Middle frontal gyrus (tissue), 1 donor: ENCODE results near the gene AICDA.
"Not testable (repeated sequence)": the region's sequence is repeated elsewhere in the genome, so short reads cannot be mapped to it uniquely, and the experiment has no call there.

ENCODE experiments used
- DNase-seq: peaks from one replicate; pipeline ENCODE4 v3.0.0-alpha.2; 2015; ENCODE audit warnings: low spot score; ENCODE audit errors: extremely low spot score

The AICDA gene

DNA sequence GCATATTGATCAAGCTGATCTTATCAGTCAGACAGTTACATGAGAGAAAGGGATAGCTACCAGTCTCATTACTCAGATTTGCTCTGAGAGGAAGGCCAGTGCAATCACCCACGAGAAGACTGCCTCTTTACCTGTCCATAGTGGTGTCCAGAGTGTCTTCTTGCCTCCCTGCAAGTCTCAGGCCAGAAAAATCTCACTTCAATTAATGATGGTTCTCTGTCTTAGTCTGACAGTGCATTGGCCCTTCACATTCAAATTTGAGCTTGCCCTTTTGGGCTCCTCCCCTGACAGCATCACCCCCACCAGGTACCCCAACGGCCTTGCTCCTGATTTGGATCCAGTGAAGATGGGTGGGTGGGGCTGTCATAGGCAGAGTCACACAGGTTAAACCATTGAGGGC, at the start of gene AICDA:
Gene AICDA, minus strand, starts transcription at position 231 of the 400 bp plus-strand sequence. Its CDS starts 92 bp downstream, at position 139.
- no peak for DNase-seq

DNA sequence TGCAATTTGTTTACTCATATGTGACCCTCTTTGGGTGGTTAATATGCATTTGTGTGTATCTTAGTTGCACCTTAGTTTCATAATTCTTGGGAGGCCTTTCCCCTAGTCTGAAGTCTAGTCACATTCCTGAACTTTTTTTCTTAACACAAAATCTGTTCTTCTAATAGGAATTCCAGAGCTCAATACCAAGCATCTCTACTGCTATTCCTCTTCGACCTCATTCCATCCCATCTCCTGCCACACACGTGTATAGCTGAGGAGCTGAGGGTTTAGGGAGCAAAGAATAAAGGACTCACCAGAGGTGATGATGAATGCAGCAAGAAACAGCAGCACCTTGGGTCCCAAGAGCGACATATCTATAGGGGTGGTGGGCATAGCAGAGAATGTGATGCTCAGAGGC, 49.1 kb upstream of the AICDA start:
- DNase-seq, result no peak

DNA sequence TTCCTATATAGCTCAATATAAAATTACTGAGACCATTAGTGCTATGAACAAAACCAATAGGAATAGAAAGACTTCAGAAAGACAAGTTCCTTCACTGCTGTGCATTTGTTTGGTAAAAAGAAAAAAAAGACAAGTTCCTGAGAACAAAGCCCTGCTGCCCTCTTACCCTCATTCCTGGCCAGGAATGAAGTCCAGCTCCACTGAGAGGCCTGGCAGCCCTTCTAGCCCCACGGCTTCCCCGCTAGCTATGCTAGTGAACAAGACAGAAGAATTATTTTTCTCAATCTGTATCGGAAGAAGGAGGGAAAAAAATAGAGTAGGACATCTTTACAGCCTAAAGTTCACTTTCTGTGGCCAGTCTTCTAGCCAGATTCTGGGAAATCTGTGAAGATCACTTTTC, 48.4 kb upstream of the AICDA start:
- no peak for DNase-seq

DNA sequence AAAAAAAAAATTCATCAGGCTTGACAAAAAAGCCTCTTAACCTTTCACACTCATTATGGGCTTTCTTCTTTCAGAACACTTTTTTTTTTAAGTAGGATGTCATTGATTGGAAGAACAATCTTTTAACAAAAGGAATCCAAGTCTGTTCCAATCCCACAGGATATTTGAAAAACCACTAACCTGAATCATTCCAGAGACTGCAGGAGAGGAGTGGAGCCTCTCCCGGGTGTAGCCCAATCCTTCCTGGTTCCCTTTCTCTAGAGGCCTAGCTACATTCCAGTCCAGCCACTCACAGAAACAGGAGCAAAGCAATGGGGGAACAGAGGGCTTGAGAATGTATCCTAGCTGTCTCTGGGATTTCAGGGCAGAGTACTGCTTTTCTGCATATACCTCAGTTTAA, 45.7 kb upstream of the AICDA start:
- no peak for DNase-seq

GRCh38 chr12:8655421-8655820, 42.8 kb upstream of the AICDA start:
- DNase-seq, result no peak

DNA sequence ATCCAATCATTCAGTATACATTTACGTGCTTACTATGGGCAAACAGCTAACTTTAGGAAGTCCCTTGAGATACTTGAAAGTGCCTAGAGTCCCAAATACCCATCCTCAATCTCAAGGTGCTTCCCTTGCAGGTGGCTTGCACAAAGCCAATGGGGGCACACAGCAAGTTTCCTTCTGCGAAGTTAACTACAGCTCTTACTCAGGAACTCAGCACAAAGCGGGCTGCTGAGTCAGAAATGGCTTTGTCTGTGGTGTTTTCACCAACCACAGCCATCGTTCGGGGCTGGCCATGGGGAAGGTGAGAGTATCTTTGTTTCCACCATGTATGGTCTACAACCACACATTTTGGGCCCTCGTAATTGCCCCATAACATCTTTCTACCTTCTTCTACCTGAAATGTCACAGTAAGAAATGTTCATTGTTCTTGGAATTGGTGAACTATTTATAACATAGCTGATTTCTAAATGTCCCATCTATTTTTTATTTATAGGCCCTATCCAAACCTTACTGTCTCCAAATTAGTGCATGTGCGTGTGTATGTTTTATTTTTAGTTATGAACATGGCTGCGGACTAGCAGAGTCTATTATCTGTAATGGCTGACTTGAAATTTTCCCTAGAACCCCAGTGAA, 36.0 kb upstream of the AICDA start:
- DNase-seq, result no peak

- no peak for DNase-seq
These were observed 35.3 kb upstream of the AICDA start for GRCh38 chr12:8647968-8648367.

GRCh38 chr12:8644345-8645248, 31.9 kb upstream of the AICDA start:
- DNase-seq, result no peak

DNA sequence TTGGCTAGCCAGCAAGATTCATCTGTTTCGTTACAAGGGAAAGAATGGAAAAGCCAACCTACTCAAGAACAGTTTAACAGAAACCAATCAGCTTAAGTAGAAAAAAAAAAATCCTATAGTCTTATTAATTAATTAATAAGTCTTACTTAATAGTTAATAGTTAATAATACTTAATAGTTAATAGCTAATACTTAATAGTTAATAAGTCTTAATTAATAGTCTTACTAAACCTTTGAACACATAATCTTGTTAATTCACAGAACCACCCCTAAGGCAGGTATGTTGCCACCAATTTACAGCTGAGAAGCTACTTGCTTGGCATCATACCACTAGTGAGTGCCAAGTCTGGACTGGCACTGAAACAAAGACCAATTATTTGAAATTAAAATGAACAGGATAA, 30.1 kb upstream of the AICDA start:
- no peak for DNase-seq

DNA sequence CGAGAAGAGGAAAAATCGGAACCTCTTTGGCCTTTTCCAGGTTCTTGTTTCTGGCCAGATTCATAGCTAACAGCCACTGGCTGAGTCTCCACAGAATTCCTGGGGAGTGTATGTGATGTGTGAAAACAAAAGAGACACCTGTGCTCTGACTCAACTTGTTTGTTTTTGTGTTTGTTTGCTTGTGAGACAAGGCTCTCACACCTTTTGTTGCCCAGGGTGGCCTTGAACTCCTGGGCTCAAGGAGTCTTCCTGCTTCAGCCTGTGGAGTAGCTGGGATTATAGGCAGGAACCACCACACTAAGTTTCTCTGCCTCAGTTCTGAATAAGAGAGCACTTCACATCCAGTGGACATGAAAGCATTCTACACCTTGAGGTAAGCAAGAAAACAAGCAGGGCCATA, 27.3 kb upstream of the AICDA start:
- no peak for DNase-seq

GRCh38 chr12:8638951-8639350, 26.3 kb upstream of the AICDA start:
- no peak for DNase-seq

DNA sequence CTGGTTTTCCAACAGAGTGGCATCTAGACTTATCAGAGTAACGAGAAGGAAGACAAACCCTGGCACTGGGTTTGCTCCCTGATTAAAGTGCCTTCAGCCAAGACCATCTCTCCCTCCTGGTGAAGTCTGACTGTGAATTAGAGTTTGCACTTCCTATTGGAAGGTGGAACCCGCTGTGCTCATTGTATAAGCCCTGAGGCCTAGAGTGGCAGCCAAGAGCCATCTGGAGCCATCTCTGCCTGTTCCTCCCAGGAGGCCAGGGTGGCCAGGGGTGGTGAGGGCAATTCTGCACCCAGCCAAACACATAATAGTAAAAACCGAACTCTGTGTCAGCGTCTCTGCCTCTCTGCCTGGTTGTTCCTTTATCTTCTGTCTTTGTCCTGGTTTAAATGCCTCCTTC, 25.0 kb upstream of the AICDA start:
- no peak for DNase-seq

GRCh38 chr12:8637244-8637643, 24.6 kb upstream of the AICDA start:
- DNase-seq, result no peak

DNA sequence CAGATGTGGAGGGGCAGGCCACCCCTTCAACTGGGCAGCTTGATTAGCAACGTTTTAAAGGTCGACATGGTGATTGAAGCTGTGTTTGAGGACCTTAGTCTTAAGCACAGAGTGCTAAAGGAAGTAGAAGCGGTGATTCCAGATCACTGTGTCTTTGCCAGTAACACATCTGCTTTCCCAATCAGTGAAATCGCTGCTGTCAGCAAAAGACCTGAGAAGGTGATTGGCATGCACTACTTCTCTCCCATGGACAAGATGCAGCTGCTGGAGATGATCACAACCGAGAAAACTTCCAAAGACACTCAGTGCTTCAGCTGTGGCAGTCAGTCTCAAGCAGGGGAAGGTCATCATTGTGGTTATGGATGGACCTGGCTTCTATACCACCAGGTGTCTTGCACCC, 23.9 kb upstream of the AICDA start:
- DNase-seq, result no peak

- not testable (repeated sequence) for DNase-seq
These were observed 23.3 kb upstream of the AICDA start for GRCh38 chr12:8636007-8636346.

DNA sequence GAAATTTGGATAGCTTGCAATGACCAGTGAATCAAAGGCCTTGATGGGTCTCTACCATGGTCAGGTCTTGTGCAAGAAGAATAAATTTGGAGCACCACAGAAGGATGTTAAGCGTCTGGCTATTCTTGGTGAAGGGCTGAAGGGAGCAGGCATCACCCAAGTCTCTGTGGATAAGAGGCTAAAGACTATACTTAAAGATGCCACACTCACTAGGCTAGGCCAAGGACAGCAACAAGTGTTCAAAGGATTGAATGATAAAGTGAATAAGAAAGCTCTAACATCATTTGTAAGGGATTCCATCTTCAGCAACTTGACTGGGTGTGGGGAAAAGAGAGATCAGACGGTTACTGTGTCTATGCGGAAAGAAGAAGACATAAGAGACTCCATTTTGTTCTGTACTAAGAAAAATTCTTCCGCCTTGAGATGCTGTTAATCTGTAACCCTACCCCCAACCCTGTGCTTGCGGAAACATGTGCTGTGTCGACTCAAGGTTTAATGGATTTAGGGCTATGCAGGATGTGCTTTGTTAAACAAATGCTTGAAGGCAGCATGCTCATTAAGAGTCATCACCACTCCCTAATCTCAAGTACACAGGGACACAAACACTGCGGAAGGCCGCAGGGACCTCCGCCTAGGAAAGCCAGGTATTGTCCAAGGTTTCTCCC, 22.8 kb upstream of the AICDA start:
- DNase-seq, result not testable (repeated sequence)

DNA sequence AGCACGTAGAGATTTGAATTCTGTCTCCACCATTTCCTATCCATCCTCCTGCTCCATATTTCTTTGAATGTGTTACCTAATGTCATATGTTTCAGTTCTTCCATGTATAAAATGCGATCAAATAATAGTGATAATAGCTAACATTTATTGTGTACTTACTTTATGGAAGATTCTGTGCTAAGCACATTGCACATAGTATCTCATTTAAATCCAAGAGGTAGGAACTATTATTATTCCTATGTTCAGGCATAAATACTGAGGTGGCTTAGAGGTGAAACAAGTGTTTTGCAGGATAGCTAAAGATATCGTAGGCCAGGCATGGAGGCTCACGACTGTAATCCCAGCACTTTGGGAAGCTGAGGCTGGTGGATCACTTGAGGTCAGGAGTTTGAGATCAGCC, 17.5 kb upstream of the AICDA start:
- no peak for DNase-seq

GRCh38 chr12:8629486-8630033, 16.9 kb upstream of the AICDA start:
- no peak for DNase-seq

- no peak for DNase-seq
These were observed 16.1 kb upstream of the AICDA start for GRCh38 chr12:8628731-8629130.

- DNase-seq, result not testable (repeated sequence)
These were observed 12.1 kb upstream of the AICDA start for GRCh38 chr12:8624750-8625149.

GRCh38 chr12:8622646-8623045, 10.0 kb upstream of the AICDA start:
- no peak for DNase-seq

DNA sequence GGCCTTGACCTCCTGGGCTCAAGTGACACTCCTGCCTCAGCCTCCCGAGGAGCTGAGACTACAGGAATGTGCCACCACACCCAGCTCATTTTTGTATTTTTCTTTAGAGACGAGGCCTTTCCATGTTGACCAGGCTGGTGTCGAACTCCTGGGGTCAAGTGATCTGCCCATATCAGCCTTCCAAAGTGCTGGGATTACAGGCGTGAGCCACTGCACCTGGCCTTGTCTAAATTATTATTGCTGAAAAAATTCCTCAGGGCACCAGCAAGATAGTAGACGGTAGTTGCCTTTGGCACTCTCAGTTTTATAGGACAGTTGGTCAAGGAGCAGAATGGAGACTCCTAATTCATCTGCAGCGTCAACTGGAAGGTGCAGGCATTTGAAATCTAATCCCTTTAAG, 2.5 kb upstream of the AICDA start:
- no peak for DNase-seq
